HFF-Myc (cell line): ENCODE measurements around the gene YES1.

ENCODE experiments used
- DNase-seq: peaks from one replicate; pipeline ENCODE4 v3.0.0-alpha.2; 2011; ENCODE audit warnings: low read depth; ENCODE audit errors: extremely low read depth
- H3K4me3 ChIP-seq: replicated peaks from 2 replicates; pipeline ENCODE4 v1.5.1; 2011; ENCODE audit warnings: low read depth, mild to moderate bottlenecking, control low read depth, low read length
- TF ChIP-seq, protein P1 (sequence below): IDR thresholded peaks from 2 replicates; pipeline ENCODE4 v1.5.1; 2012; ENCODE audit warnings: mild to moderate bottlenecking, low read depth, low read length, control low read depth; ENCODE audit errors: missing control alignments

YES1 gene

DNA sequence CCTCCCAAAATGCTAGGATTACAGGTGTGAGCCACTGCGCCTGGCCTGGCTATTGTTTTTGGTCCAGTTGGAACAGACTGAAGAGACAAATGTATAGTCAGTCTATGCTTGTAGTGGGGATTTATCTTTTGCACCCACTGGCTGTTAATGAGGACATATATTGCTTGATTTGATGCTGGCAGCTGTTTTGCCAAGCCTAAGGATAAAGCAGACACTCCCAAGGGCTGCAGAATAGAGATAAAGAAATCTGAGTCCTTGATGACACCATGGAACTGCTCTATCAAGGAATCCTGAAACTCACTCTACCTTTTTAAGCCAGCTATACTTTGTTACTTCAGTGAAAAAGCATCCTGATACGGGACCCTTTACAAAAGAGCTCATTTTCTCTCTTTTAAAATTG lies 56.5 kb downstream of the YES1 start:
- DNase-seq: no peak
- H3K4me3 ChIP-seq: no peak overlapping the region
- TF ChIP-seq, protein P1, sequence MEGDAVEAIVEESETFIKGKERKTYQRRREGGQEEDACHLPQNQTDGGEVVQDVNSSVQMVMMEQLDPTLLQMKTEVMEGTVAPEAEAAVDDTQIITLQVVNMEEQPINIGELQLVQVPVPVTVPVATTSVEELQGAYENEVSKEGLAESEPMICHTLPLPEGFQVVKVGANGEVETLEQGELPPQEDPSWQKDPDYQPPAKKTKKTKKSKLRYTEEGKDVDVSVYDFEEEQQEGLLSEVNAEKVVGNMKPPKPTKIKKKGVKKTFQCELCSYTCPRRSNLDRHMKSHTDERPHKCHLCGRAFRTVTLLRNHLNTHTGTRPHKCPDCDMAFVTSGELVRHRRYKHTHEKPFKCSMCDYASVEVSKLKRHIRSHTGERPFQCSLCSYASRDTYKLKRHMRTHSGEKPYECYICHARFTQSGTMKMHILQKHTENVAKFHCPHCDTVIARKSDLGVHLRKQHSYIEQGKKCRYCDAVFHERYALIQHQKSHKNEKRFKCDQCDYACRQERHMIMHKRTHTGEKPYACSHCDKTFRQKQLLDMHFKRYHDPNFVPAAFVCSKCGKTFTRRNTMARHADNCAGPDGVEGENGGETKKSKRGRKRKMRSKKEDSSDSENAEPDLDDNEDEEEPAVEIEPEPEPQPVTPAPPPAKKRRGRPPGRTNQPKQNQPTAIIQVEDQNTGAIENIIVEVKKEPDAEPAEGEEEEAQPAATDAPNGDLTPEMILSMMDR: no peak

DNA sequence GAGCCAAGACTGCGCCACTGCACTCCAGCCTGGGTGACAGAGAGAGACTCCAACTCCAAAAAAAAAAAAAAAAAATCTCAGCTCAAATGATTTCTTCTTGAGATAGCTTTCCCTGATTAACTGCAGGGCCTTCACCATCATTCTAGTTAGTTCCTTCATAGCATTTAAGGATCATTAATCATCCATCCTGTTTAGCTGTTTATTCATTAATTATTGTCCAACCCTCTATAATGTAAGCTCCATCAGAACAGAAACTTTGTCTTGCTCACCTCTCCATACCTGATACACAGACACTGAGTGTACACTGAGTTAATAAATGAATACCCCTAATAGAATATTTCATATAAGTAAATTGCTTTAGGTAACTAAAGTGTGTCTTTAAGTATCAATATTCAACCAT lies 57.4 kb downstream of the YES1 start:
- H3K4me3 ChIP-seq: no peak overlapping the region
- TF ChIP-seq, protein P1: no peak
- DNase-seq: no peak

DNA sequence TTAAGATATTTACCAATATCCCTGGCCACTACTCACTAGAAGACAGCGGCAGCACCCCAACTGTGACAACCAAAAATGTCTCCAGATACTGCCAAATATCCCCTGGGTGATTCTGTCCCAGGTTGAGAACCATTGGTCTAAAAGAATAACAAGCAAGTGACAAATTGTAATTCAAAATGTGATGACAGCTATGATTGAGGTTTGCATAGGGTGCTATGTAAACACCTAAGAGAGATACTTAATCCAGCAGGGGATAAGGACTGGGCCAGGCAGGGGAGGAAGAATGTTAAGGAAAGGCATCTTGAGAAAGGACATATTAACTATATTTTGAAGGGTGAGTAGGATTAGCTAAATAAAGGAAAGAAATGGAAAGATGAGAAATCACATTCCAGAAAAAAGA lies 61.6 kb downstream of the YES1 start:
- no peak for DNase-seq
- H3K4me3 ChIP-seq: no peak overlapping the region
- TF ChIP-seq, protein P1: no peak

DNA sequence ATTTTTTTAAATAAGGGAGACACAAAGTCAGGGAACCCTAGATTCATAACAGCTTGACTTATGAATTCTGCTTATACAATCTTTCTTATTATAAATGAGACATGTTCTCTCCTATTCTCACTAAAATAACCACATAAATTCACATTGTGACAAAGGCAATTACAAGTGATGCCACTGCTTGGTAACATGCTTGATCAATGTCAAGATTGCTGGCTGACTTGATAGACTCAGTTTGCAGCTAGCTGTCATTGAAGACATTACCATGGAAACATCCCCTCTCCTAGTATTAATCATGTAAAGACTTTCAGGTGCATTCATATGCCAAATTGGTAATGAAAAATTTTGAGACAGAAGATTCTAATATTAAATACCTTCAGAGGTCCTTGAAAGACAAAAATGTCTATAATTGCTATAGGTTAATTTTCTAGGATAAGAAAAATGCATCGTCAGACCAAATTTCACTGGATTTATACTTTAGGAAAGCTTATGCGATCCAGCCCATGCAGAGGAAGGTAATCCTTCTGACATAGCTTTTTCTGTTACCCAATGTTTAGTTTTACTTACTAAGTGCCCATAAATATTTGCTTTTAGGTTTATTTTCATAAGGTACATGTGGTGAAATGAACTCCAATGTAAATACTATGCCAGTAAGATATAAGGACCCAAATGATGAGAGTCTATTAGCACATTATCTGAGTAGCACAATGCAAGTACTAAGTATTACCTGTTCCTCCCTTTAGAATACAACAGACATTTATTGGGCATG lies 67.0 kb downstream of the YES1 start:
- DNase-seq: no peak
- TF ChIP-seq, protein P1: no peak
- H3K4me3 ChIP-seq: no peak overlapping the region

DNA sequence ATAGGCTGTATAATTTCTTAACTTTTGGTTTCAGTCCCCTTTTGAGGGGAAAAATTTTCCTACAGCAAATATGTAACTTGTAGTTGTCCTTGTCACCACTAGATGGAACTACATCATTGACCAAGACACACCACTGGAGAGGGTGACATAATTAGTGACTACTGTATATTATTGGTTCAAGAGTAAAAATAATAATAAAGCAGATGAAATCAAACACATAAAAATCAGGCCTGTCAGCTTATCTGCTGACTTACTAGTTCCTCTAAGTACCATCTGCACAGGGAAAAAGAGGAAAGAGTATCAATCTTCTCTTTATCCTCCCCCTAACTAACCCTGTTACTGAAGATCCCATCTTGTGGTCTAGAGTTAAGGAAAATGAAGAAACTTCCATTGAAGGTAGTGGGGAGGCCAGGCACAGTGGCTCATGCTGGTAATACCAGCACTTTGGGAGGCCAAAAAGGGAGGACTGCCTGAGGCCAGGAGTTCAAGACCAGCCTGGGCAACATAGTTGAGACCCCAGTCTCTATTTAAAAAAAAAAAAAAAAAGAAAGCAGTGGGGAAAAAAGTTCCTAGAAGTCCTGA lies 70.0 kb downstream of the YES1 start:
- peak; percentile 10 for DNase-seq
- H3K4me3 ChIP-seq: no peak overlapping the region
- TF ChIP-seq, protein P1: peak; percentile 61

DNA sequence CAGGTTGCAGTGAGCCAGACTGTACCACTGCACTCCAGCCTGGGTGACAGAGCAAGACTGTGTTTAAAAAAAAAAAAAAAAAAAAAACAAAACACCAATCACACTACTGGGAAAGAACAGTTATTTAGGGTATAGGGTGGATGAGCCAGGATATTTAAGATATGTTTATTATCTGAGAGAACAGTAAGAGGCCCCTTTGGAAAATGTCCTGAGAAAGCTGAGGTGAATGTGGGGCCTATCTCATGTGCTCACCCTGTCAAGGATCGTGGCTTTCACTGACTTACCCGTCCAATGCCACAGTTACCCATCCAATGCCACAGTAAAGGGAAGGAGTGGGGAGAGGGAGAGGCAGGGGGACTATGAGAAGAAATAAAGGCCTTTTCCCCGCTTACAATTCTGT lies 79.7 kb downstream of the YES1 start:
- no peak for DNase-seq
- TF ChIP-seq, protein P1: no peak
- no peak overlapping the region for H3K4me3 ChIP-seq

DNA sequence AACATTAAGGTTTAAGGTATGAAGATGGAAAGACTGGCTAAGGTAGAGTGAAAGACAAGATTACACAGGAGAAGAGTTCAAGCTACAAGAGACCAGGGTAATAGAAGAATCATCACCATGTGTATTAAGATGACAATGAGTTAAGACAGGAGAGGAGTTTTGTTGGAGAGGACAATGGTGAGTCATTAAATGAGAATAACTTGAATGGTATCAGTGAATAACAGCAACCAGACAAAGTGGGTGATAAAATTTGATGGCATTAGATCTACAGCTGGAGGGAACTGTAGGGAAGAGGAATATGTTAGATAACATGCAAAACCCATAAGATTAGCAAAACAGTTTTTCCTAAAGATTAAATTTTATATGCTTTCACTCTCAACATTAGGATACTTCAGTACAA lies 80.9 kb downstream of the YES1 start:
- no peak for DNase-seq
- H3K4me3 ChIP-seq: no peak overlapping the region
- TF ChIP-seq, protein P1: no peak
